ENCODE results near the gene TMC3. TPM values are rescaled to one million over a fixed set of nuclear protein-coding genes. Genes with fewer than 3 reads are reported as not detected.
"Not testable (repeated sequence)": the region's sequence is repeated elsewhere in the genome, so short reads cannot be mapped to it uniquely, and the experiment has no call there.

The TMC3 gene
- total RNA-seq, 1 donor from 2014 or later, result not detected

- H3K27me3 ChIP-seq (ENCODE audit: control insufficient read depth, insufficient read depth, low read length), result no peaks in the 10 kb centered on the region
- no peak for TF ChIP-seq CTCF (IDR thresholded peaks at IDR 0.05; ENCODE audit: insufficient read depth, low read length, poor library complexity, severe bottlenecking)
- H3K36me3 ChIP-seq (ENCODE audit: control insufficient read depth, insufficient read depth, low read length), result no peaks in the 10 kb centered on the region
- no peak overlapping the region for H3K4me3 ChIP-seq (ENCODE audit: low read depth, low read length)
- no peak for DNase-seq (ENCODE audit: low read depth)
These were observed 38.4 kb downstream of the TMC3 start for GRCh38 chr15:81335631-81336030.

GRCh38 chr15:81334768-81335435 lies 39.1 kb downstream of the TMC3 start:
- Histone ChIP-seq H3K27me3 (ENCODE audit: control insufficient read depth, insufficient read depth, low read length) (no peaks in the 10 kb centered on the region), H3K4me3 (ENCODE audit: low read depth, low read length) (no peak overlapping the region), H3K36me3 (ENCODE audit: control insufficient read depth, insufficient read depth, low read length) (no peaks in the 10 kb centered on the region)
- TF ChIP-seq CTCF (IDR thresholded peaks at IDR 0.05; ENCODE audit: insufficient read depth, low read length, poor library complexity, severe bottlenecking), result no peak
- DNase-seq (ENCODE audit: low read depth), result no peak

GRCh38 chr15:81333363-81333762 lies 40.6 kb downstream of the TMC3 start:
- no peak for DNase-seq (ENCODE audit: low read depth)
- Histone ChIP-seq H3K4me3 (ENCODE audit: low read depth, low read length) (no peak overlapping the region), H3K36me3 (ENCODE audit: control insufficient read depth, insufficient read depth, low read length) (no peaks in the 10 kb centered on the region), H3K27me3 (ENCODE audit: control insufficient read depth, insufficient read depth, low read length) (no peaks in the 10 kb centered on the region)
- no peak for TF ChIP-seq CTCF (IDR thresholded peaks at IDR 0.05; ENCODE audit: insufficient read depth, low read length, poor library complexity, severe bottlenecking)

GRCh38 chr15:81332326-81332725 lies 41.7 kb downstream of the TMC3 start:
- no peak for DNase-seq (ENCODE audit: low read depth)
- Histone ChIP-seq H3K27me3 (ENCODE audit: control insufficient read depth, insufficient read depth, low read length) (no peaks in the 10 kb centered on the region), H3K36me3 (ENCODE audit: control insufficient read depth, insufficient read depth, low read length) (no peaks in the 10 kb centered on the region), H3K4me3 (ENCODE audit: low read depth, low read length) (no peak overlapping the region)
- no peak for TF ChIP-seq CTCF (IDR thresholded peaks at IDR 0.05; ENCODE audit: insufficient read depth, low read length, poor library complexity, severe bottlenecking)

GRCh38 chr15:81331600-81331999 lies 42.4 kb downstream of the TMC3 start:
- no peak for DNase-seq (ENCODE audit: low read depth)
- Histone ChIP-seq H3K27me3 (ENCODE audit: control insufficient read depth, insufficient read depth, low read length) (no peaks in the 10 kb centered on the region), H3K4me3 (ENCODE audit: low read depth, low read length) (no peak overlapping the region), H3K36me3 (ENCODE audit: control insufficient read depth, insufficient read depth, low read length) (no peaks in the 10 kb centered on the region)
- no peak for TF ChIP-seq CTCF (IDR thresholded peaks at IDR 0.05; ENCODE audit: insufficient read depth, low read length, poor library complexity, severe bottlenecking)

GRCh38 chr15:81331141-81331540 lies 42.9 kb downstream of the TMC3 start:
- DNase-seq (ENCODE audit: low read depth); H3K27me3 ChIP-seq (ENCODE audit: control insufficient read depth, insufficient read depth, low read length); H3K36me3 ChIP-seq (ENCODE audit: control insufficient read depth, insufficient read depth, low read length); H3K4me3 ChIP-seq (ENCODE audit: low read depth, low read length): not testable (repeated sequence)

Data from kidney epithelial cell (primary cell).